Skeletal muscle tissue (tissue), 4 donors: Measurements from ENCODE around the gene CHIC1. TPM values are rescaled to one million over a fixed set of nuclear protein-coding genes. Genes with fewer than 3 reads are reported as not detected.
"Not testable (repeated sequence)": the region's sequence is repeated elsewhere in the genome, so short reads cannot be mapped to it uniquely, and the experiment has no call there.

Experiments
- H3K27ac ChIP-seq: one replicate; pipeline ENCODE4 v1.7.0; 2013; ENCODE audit warnings: mild to moderate bottlenecking, low read depth, low read length, inconsistent platforms
- H3K27me3 ChIP-seq, 3 donors: one replicate each; pipeline ENCODE4 v1.7.0; 2013; ENCODE audit warnings: low read length in 3 of 3; ENCODE audit not compliant: control insufficient read depth in 3 of 3, insufficient read depth in 3 of 3
- H3K36me3 ChIP-seq, 3 donors: one replicate each; pipeline ENCODE4 v1.7.0; 2013; ENCODE audit warnings: low read length in 3 of 3; ENCODE audit not compliant: control insufficient read depth in 3 of 3, insufficient read depth in 3 of 3
- H3K4me1 ChIP-seq, 3 donors: one replicate each; pipeline ENCODE4 v1.7.0; 2013; ENCODE audit warnings: low read length in 3 of 3, mild to moderate bottlenecking in 3 of 3; ENCODE audit not compliant: control insufficient read depth in 3 of 3, insufficient read depth in 3 of 3
- H3K4me3 ChIP-seq, 3 donors: one replicate each; pipeline ENCODE4 v1.7.0; 2013; ENCODE audit warnings: low read length in 3 of 3
- H3K9ac ChIP-seq, 3 donors: one replicate each; pipeline ENCODE4 v1.7.0; 2013; ENCODE audit warnings: low read length in 3 of 3, mild to moderate bottlenecking in 3 of 3, moderate library complexity in 2 of 3, low read depth in 1 of 3
- H3K9me3 ChIP-seq, 3 donors: one replicate each; pipeline ENCODE4 v1.7.0; 2013; ENCODE audit warnings: low read length in 3 of 3; ENCODE audit not compliant: control insufficient read depth in 3 of 3
- total RNA-seq: library from RNA; depleted of rRNA; stranded (reverse); fragments of >200 nt; gene quantifications from one replicate; pipeline ENCODE4 v1.2.3, GENCODE V29; 2014
- donor health status: Osteomylitis.

Gene CHIC1
- total RNA-seq, 1 donor from 2014 or later = 6.3 TPM

- not testable (repeated sequence) for H3K36me3 ChIP-seq, H3K9me3 ChIP-seq, H3K27me3 ChIP-seq, H3K4me3 ChIP-seq, H3K9ac ChIP-seq, H3K4me1 ChIP-seq, H3K27ac ChIP-seq
These were observed 144.0 kb downstream of the CHIC1 start for GRCh38 chrX:73707014-73707413.

- Histone ChIP-seq H3K9ac (no peak overlapping the region), H3K36me3 (no peaks in the 10 kb centered on the region), H3K27ac (no peak overlapping the region), H3K27me3 (no peaks in the 10 kb centered on the region), H3K4me3 (no peak overlapping the region), H3K4me1 (no peaks in the 10 kb centered on the region), H3K9me3 (no peaks in the 10 kb centered on the region)
These were observed 165.6 kb downstream of the CHIC1 start for GRCh38 chrX:73728602-73729001.

Other genes starting within 250 kb of the CHIC1 start
- gene CDX4, start 116.1 kb upstream of the CHIC1 start, total RNA-seq = not detected